BLaER1 treated with 17β-estradiol and CSF1 and Interleukin-3, amounts not matched to agents 10 nM and 100 nM (cell line): ENCODE data around the gene TMEM163.

ENCODE experiments used
- H3K27ac ChIP-seq, 11 experiments: shearing (Covaris generic); formaldehyde crosslinking; 2 replicates each; pipeline ENCODE4 v1.8.1; 2022
- H3K27me3 ChIP-seq, 11 experiments: shearing (Covaris generic); formaldehyde crosslinking; 2 replicates each; pipeline ENCODE4 v1.8.1; 2022
- H3K36me3 ChIP-seq, 11 experiments: shearing (Covaris generic); formaldehyde crosslinking; 2 replicates each; pipeline ENCODE4 v1.8.1; 2022
- H3K4me1 ChIP-seq, 10 experiments: shearing (Covaris generic); formaldehyde crosslinking; 2 replicates each; pipeline ENCODE4 v1.8.1; 2022
- H3K4me2 ChIP-seq, 11 experiments: shearing (Covaris generic); formaldehyde crosslinking; 2 replicates each; pipeline ENCODE4 v1.8.1; 2022
- H3K4me3 ChIP-seq, 10 experiments: shearing (Covaris generic); formaldehyde crosslinking; 2 replicates each; pipeline ENCODE4 v1.8.1; 2022
- H3K9ac ChIP-seq, 11 experiments: shearing (Covaris generic); formaldehyde crosslinking; 2 replicates each; pipeline ENCODE4 v1.8.1; 2022
- H3K9me3 ChIP-seq, 11 experiments: shearing (Covaris generic); formaldehyde crosslinking; replicated peaks in 1 of 11; 2 replicates each; pipeline ENCODE4 v1.8.1; 2022
- H4K20me1 ChIP-seq, 11 experiments: shearing (Covaris generic); formaldehyde crosslinking; 2 replicates each; pipeline ENCODE4 v1.8.1; 2022
- Cebpa-rat ChIP-seq, 11 experiments: shearing (Covaris generic); IDR thresholded peaks; 2 replicates each; pipeline ENCODE4 v1.8.1; 2022

TMEM163 gene

GRCh38 chr2:134539981-134540380, 178.8 kb downstream of the TMEM163 start:
- H3K27me3 ChIP-seq = no peaks in the 10 kb centered on the region
- TF ChIP-seq Cebpa-rat (IDR thresholded peaks at IDR 0.05) = no peak
- no peaks in the 10 kb centered on the region; a peak in 1 of 22 replicates for H3K9me3 ChIP-seq
- H3K9ac ChIP-seq = no peak overlapping the region
- no peaks in the 10 kb centered on the region for H3K36me3 ChIP-seq
- no peaks in the 10 kb centered on the region for H3K4me1 ChIP-seq
- H3K4me3 ChIP-seq = no peak overlapping the region
- H4K20me1 ChIP-seq = no peaks in the 10 kb centered on the region
- no peak overlapping the region for H3K27ac ChIP-seq
- H3K4me2 ChIP-seq = no peak overlapping the region

GRCh38 chr2:134537702-134538101, 181.1 kb downstream of the TMEM163 start:
- H3K27ac ChIP-seq = no peak overlapping the region
- H3K9ac ChIP-seq = no peak overlapping the region
- H3K4me2 ChIP-seq = no peak overlapping the region
- H3K36me3 ChIP-seq = no peaks in the 10 kb centered on the region
- no peaks in the 10 kb centered on the region; a peak in 1 of 22 replicates for H3K9me3 ChIP-seq
- no peaks in the 10 kb centered on the region for H4K20me1 ChIP-seq
- H3K4me1 ChIP-seq = no peaks in the 10 kb centered on the region
- H3K27me3 ChIP-seq = no peaks in the 10 kb centered on the region
- TF ChIP-seq Cebpa-rat (IDR thresholded peaks at IDR 0.05) = no peak
- H3K4me3 ChIP-seq = no peak overlapping the region

GRCh38 chr2:134537121-134537520, 181.7 kb downstream of the TMEM163 start:
- Histone ChIP-seq H3K4me2 (no peak overlapping the region), H3K4me3 (no peak overlapping the region), H3K9ac (no peak overlapping the region), H3K27ac (no peak overlapping the region), H4K20me1 (no peaks in the 10 kb centered on the region), H3K36me3 (no peaks in the 10 kb centered on the region), H3K4me1 (no peaks in the 10 kb centered on the region), H3K9me3 (no peaks in the 10 kb centered on the region; a peak in 1 of 22 replicates), H3K27me3 (no peaks in the 10 kb centered on the region)
- no peak for TF ChIP-seq Cebpa-rat (IDR thresholded peaks at IDR 0.05)

GRCh38 chr2:134536296-134536695, 182.5 kb downstream of the TMEM163 start:
- Histone ChIP-seq H3K36me3 (no peaks in the 10 kb centered on the region), H3K4me3 (no peak overlapping the region), H3K27me3 (no peaks in the 10 kb centered on the region), H4K20me1 (no peaks in the 10 kb centered on the region), H3K4me1 (no peaks in the 10 kb centered on the region), H3K27ac (no peak overlapping the region), H3K9me3 (no peaks in the 10 kb centered on the region; a peak in 1 of 22 replicates), H3K4me2 (no peak overlapping the region), H3K9ac (no peak overlapping the region)
- no peak for TF ChIP-seq Cebpa-rat (IDR thresholded peaks at IDR 0.05)

GRCh38 chr2:134532537-134532936, 186.3 kb downstream of the TMEM163 start:
- Histone ChIP-seq H3K4me3 (no peak overlapping the region), H3K9me3 (no peaks in the 10 kb centered on the region; a peak in 1 of 22 replicates), H3K27me3 (no peaks in the 10 kb centered on the region), H3K9ac (no peak overlapping the region), H3K27ac (no peak overlapping the region), H3K36me3 (no peaks in the 10 kb centered on the region), H3K4me2 (no peak overlapping the region), H3K4me1 (no peaks in the 10 kb centered on the region), H4K20me1 (no peaks in the 10 kb centered on the region)
- no peak for TF ChIP-seq Cebpa-rat (IDR thresholded peaks at IDR 0.05)

- Histone ChIP-seq H3K4me3 (no peak overlapping the region), H3K36me3 (no peaks in the 10 kb centered on the region), H3K9me3 (no peaks in the 10 kb centered on the region), H3K4me1 (no peaks in the 10 kb centered on the region), H3K9ac (no peak overlapping the region), H4K20me1 (no peaks in the 10 kb centered on the region), H3K27me3 (no peaks in the 10 kb centered on the region), H3K4me2 (no peak overlapping the region), H3K27ac (no peak overlapping the region)
- no peak for TF ChIP-seq Cebpa-rat (IDR thresholded peaks at IDR 0.05)
Observed at GRCh38 chr2:134527381-134527780, 191.4 kb downstream of the TMEM163 start.

GRCh38 chr2:134522496-134523455, 196.0 kb downstream of the TMEM163 start:
- H3K4me1 ChIP-seq = no peaks in the 10 kb centered on the region
- H3K4me2 ChIP-seq = no peak overlapping the region
- no peaks in the 10 kb centered on the region for H4K20me1 ChIP-seq
- no peaks in the 10 kb centered on the region for H3K36me3 ChIP-seq
- H3K9ac ChIP-seq = no peak overlapping the region
- H3K9me3 ChIP-seq = no peaks in the 10 kb centered on the region
- no peak for TF ChIP-seq Cebpa-rat (IDR thresholded peaks at IDR 0.05)
- no peaks in the 10 kb centered on the region for H3K27me3 ChIP-seq
- H3K4me3 ChIP-seq = no peak overlapping the region
- no peak overlapping the region for H3K27ac ChIP-seq

- H3K27ac ChIP-seq = no peak overlapping the region
- no peaks in the 10 kb centered on the region for H4K20me1 ChIP-seq
- no peaks in the 10 kb centered on the region for H3K9me3 ChIP-seq
- H3K4me3 ChIP-seq = no peak overlapping the region
- no peak for TF ChIP-seq Cebpa-rat (IDR thresholded peaks at IDR 0.05)
- H3K27me3 ChIP-seq = no peaks in the 10 kb centered on the region
- no peak overlapping the region for H3K4me2 ChIP-seq
- H3K9ac ChIP-seq = no peak overlapping the region
- H3K36me3 ChIP-seq = no peaks in the 10 kb centered on the region
- H3K4me1 ChIP-seq = no peaks in the 10 kb centered on the region
Observed at GRCh38 chr2:134518101-134518500, 200.7 kb downstream of the TMEM163 start.

GRCh38 chr2:134515137-134515536, 203.7 kb downstream of the TMEM163 start:
- no peak for TF ChIP-seq Cebpa-rat (IDR thresholded peaks at IDR 0.05)
- Histone ChIP-seq H3K27ac (no peak overlapping the region), H3K4me1 (no peaks in the 10 kb centered on the region), H3K9ac (no peak overlapping the region), H4K20me1 (no peaks in the 10 kb centered on the region), H3K4me2 (no peak overlapping the region), H3K9me3 (no peaks in the 10 kb centered on the region), H3K36me3 (no peaks in the 10 kb centered on the region), H3K27me3 (no peaks in the 10 kb centered on the region), H3K4me3 (no peak overlapping the region)

GRCh38 chr2:134513465-134513804, 205.4 kb downstream of the TMEM163 start:
- TF ChIP-seq Cebpa-rat (IDR thresholded peaks at IDR 0.05) = no peak
- Histone ChIP-seq H3K4me3 (no peak overlapping the region), H3K36me3 (no peaks in the 10 kb centered on the region), H3K9me3 (no peaks in the 10 kb centered on the region), H3K4me2 (no peak overlapping the region), H3K9ac (no peak overlapping the region), H3K27ac (no peak overlapping the region), H3K4me1 (no peaks in the 10 kb centered on the region), H3K27me3 (no peaks in the 10 kb centered on the region), H4K20me1 (no peaks in the 10 kb centered on the region)
